Nephron progenitor cell (in vitro differentiated cells): ENCODE data around the gene TCP11.

ENCODE experiments used
- DNase-seq: peaks from one replicate; pipeline ENCODE4 v3.0.0; 2021
- H3K27ac Mint-ChIP-seq: 2 replicates; pipeline ENCODE4 v1.8.0; 2021; ENCODE audit warnings: mild to moderate bottlenecking, moderate library complexity, mixed read lengths
- H3K27me3 Mint-ChIP-seq: 2 replicates; pipeline ENCODE4 v1.8.0; 2021; ENCODE audit warnings: mild to moderate bottlenecking, low read depth, mixed read lengths; ENCODE audit not compliant: poor library complexity
- H3K36me3 Mint-ChIP-seq: 2 replicates; pipeline ENCODE4 v1.8.0; 2021; ENCODE audit warnings: low read depth, mixed read lengths
- H3K4me1 Mint-ChIP-seq: 2 replicates; pipeline ENCODE4 v1.8.0; 2021; ENCODE audit warnings: mixed read lengths
- H3K4me3 Mint-ChIP-seq: 2 replicates; pipeline ENCODE4 v1.8.0; 2021; ENCODE audit warnings: mild to moderate bottlenecking, moderate library complexity, mixed read lengths
- H3K9me3 Mint-ChIP-seq: 2 replicates; pipeline ENCODE4 v1.8.0; 2021; ENCODE audit warnings: mild to moderate bottlenecking, moderate library complexity, mixed read lengths
- TF ChIP-seq, protein P1 (sequence below): fragments of 200-600 bp; sonication (generic); IDR thresholded peaks from 2 replicates; pipeline ENCODE4 v1.5.0; 2021; ENCODE audit warnings: antibody characterized with exemption

TCP11 gene

DNA sequence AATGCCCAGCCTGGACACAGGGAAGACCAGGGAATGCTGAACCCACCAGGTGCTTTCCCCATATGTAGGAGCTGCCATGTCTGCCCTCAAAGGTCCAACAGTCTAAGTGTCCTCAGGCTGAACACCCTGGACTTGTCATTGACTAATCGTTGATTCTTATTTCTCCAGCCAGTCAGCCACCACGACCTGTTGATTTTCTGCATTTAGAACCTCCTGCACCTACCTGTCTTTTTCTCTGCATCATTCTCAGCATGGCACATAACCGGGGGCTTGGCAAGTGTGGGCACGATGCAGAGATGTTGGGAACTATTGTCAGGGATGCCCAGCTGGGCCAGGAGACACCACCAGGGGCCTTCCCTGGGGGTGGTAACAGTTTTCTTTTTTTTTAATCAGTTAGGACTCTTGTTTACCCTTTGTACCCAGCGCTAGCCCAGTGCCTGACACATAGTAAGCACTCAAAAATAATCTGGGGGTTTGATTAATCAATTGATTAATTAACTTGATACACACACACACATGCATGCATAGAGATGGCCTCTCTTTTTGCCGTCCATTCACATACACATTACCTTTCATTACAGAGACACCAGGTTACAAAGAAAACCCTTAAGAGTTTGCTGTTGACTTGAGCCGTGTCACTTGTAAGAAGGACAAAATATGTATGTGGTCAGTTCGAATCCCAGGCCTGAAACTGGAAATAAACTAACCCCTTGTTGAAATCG is 43.6 kb upstream of the TCP11 start:
- Mint-ChIP-seq H3K9me3 (no peaks in the 10 kb centered on the region), H3K4me1 (peaks cover 34% of the 10 kb centered on the region), H3K36me3 (peaks cover 5% of the 10 kb centered on the region), H3K4me3 (no peak overlapping the region), H3K27ac (no peak overlapping the region), H3K27me3 (peaks cover 13% of the 10 kb centered on the region)
- DNase-seq, result no peak
- TF ChIP-seq, protein P1, sequence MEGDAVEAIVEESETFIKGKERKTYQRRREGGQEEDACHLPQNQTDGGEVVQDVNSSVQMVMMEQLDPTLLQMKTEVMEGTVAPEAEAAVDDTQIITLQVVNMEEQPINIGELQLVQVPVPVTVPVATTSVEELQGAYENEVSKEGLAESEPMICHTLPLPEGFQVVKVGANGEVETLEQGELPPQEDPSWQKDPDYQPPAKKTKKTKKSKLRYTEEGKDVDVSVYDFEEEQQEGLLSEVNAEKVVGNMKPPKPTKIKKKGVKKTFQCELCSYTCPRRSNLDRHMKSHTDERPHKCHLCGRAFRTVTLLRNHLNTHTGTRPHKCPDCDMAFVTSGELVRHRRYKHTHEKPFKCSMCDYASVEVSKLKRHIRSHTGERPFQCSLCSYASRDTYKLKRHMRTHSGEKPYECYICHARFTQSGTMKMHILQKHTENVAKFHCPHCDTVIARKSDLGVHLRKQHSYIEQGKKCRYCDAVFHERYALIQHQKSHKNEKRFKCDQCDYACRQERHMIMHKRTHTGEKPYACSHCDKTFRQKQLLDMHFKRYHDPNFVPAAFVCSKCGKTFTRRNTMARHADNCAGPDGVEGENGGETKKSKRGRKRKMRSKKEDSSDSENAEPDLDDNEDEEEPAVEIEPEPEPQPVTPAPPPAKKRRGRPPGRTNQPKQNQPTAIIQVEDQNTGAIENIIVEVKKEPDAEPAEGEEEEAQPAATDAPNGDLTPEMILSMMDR, result no peak

DNA sequence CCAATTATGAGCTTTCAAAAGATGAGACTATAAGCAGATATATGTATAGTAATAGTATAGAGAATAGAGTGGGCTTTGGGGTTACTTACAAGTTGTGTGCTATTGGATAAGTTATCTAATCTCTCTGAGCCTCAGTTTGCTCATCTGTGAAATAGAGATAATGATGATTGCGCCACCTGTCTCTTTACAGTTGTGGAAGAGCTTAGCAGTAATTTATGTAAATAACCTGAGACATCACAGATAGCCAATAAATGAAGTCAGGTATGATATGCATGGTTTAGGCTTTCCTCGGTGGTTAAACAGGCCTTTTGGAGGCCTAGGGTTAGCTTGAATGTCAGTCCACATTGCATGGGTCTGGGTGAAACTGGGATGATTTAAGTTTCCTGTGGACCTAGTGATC is 42.8 kb upstream of the TCP11 start:
- TF ChIP-seq, protein P1, result no peak
- Mint-ChIP-seq H3K4me1 (peaks cover 42% of the 10 kb centered on the region), H3K36me3 (peaks cover 5% of the 10 kb centered on the region), H3K9me3 (no peaks in the 10 kb centered on the region), H3K27ac (no peak overlapping the region), H3K27me3 (peaks cover 13% of the 10 kb centered on the region), H3K4me3 (no peak overlapping the region)
- no peak for DNase-seq

DNA sequence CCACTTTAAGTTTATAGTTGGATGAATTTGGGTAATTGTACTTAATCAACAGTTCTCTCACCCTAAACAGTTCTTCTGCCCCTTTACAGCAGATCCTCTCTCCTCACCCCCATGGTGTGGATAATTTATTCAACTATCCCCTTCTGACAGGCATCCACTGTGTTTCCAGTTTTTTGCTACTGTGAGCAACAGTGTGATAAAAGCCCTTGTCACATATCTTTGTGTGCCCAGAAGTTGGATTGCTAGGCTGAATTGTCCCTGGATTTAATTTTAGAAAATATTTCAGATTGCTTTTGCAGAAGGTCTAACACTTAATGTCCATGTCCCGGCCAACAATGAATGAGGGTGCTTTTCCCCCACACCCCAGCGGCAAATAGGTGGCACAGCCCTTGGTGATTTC is 42.1 kb upstream of the TCP11 start:
- TF ChIP-seq, protein P1, result no peak
- peaks cover 48% of the 10 kb centered on the region for H3K4me1 Mint-ChIP-seq
- no peaks in the 10 kb centered on the region for H3K9me3 Mint-ChIP-seq
- H3K4me3 Mint-ChIP-seq, result no peak overlapping the region
- peak overlapping the region; percentile 27 for H3K27ac Mint-ChIP-seq
- DNase-seq, result no peak
- peaks cover 14% of the 10 kb centered on the region for H3K27me3 Mint-ChIP-seq
- H3K36me3 Mint-ChIP-seq, result peaks cover 5% of the 10 kb centered on the region

DNA sequence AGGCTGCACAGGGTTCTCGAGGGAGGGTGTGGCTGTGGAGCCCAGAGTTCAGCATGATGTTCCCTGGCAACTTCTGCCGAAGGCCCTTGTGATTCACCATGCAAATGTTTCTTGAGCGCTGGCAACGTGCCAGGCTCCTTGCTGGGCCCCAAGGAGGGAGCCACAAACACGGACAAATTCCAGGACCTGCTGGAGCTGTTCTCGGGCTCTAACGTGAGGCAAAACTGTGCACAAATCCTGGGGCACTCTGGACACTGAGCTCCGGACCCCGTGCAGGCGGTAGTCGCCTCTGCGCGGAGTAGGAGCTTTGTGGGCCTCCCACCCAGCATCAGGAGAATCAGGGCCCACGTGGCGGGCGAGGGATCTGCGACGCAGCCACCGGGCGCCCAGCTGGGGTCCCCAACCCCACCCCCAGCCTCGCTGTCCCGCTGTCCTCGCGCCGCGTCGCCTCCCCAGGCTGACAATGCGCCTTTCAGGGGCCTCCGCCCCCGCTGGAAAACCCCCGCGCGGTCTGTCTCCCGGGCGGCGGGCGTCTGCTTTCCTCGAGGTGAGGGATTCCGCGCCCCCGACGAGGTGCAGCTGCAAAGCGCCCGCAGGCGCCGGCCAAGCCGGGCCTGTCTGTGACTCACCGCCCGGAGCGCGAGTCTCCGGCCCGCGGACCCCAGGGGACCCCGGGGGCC is 40.9 kb upstream of the TCP11 start:
- no peak for DNase-seq
- Mint-ChIP-seq H3K27me3 (peaks cover 14% of the 10 kb centered on the region), H3K4me1 (peaks cover 60% of the 10 kb centered on the region), H3K9me3 (no peaks in the 10 kb centered on the region), H3K4me3 (no peak overlapping the region), H3K27ac (no peak overlapping the region), H3K36me3 (peaks cover 5% of the 10 kb centered on the region)
- TF ChIP-seq, protein P1, result no peak

DNA sequence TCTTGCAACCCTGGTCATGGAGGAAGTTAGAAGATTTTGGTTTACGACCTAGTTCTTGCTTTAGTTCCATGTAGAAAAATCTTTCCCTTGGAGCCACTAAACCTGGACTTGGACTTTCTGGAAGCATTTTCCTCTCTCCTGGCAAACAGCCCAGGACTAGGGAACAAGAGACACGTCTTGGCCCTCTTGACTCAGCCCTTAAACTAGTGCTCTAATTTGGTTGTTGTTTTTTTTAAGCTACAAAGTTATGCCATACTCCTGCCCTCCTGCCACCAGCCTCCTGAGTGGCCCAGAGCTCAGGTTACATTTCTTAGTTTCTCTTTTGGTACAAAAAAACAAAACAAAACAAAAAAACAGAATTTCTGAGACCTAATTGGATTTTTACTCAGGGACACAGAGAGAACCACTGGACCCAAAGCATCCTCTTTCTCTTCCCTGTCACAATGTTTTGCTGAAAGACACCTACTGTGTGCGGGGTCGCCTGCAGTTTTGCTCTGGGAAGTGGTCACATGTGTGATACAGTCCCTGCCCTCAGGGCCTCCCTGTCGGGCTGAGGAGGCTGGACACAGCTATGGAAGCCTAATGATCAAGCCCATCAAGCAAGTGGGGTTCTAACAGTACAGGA is 40.3 kb upstream of the TCP11 start:
- H3K4me1 Mint-ChIP-seq, result peaks cover 60% of the 10 kb centered on the region
- DNase-seq, result no peak
- peaks cover 5% of the 10 kb centered on the region for H3K36me3 Mint-ChIP-seq
- H3K27me3 Mint-ChIP-seq, result peaks cover 11% of the 10 kb centered on the region
- H3K4me3 Mint-ChIP-seq, result no peak overlapping the region
- peak overlapping the region; percentile 73 for H3K27ac Mint-ChIP-seq
- no peaks in the 10 kb centered on the region for H3K9me3 Mint-ChIP-seq
- TF ChIP-seq, protein P1, result no peak
